Mesothelial cell of epicardium (in vitro differentiated cells): ENCODE measurements around the gene RAI14. TPM values are rescaled to one million over a fixed set of nuclear protein-coding genes. Genes with fewer than 3 reads are reported as not detected.
"Not testable (repeated sequence)": the region's sequence is repeated elsewhere in the genome, so short reads cannot be mapped to it uniquely, and the experiment has no call there.

Experiments used
- DNase-seq, 2 experiments: peaks; one replicate each; pipeline ENCODE4 v3.0.0; 2021; ENCODE audit warnings: low spot score in 2 of 2; ENCODE audit not compliant: unreplicated experiment in 2 of 2
- H3K27ac Mint-ChIP-seq: 2 replicates; pipeline ENCODE4 v1.8.0; 2021; ENCODE audit warnings: mixed read lengths
- H3K27me3 Mint-ChIP-seq: 2 replicates; pipeline ENCODE4 v1.8.0; 2021; ENCODE audit warnings: low read depth, mixed read lengths
- H3K36me3 Mint-ChIP-seq: 2 replicates; pipeline ENCODE4 v1.8.0; 2021; ENCODE audit warnings: mixed read lengths
- H3K4me1 Mint-ChIP-seq: 2 replicates; pipeline ENCODE4 v1.8.0; 2021; ENCODE audit warnings: mixed read lengths
- H3K4me3 Mint-ChIP-seq: 2 replicates; pipeline ENCODE4 v1.8.0; 2021; ENCODE audit warnings: mild to moderate bottlenecking, moderate library complexity, mixed read lengths
- H3K9me3 Mint-ChIP-seq: 2 replicates; pipeline ENCODE4 v1.8.0; 2021; ENCODE audit warnings: mixed read lengths
- total RNA-seq: library from RNA; stranded (reverse); gene quantifications from 3 replicates; pipeline ENCODE4 v1.2.1, GENCODE V29; 2021
- TF ChIP-seq, protein P1 (sequence below): fragments of 200-600 bp; sonication (generic); IDR thresholded peaks from one replicate; pipeline ENCODE4 v1.5.0; 2021; ENCODE audit warnings: antibody characterized with exemption; ENCODE audit not compliant: unreplicated experiment

Gene RAI14
- total RNA-seq, 1 donor from 2014 or later: 134 TPM

DNA sequence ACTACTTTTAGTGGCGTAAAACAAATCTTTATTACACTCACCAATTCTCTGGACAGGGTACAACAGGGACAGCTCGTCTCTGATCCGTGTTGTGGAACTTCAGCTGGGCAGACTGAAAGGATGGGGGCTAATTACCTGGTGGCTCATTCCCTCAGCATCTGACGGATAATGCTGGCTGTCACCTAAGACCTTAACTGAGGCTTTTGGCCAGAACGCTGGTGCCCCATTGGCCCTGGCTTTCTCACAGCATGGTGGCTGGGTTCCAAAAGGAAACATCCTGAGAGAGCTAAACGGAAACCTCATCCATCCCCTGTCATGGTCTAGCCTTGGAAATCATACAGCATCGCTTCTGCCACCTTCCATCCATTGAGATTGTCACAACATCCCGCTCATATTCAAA lies 62.9 kb downstream of the RAI14 start:
- TF ChIP-seq, protein P1, sequence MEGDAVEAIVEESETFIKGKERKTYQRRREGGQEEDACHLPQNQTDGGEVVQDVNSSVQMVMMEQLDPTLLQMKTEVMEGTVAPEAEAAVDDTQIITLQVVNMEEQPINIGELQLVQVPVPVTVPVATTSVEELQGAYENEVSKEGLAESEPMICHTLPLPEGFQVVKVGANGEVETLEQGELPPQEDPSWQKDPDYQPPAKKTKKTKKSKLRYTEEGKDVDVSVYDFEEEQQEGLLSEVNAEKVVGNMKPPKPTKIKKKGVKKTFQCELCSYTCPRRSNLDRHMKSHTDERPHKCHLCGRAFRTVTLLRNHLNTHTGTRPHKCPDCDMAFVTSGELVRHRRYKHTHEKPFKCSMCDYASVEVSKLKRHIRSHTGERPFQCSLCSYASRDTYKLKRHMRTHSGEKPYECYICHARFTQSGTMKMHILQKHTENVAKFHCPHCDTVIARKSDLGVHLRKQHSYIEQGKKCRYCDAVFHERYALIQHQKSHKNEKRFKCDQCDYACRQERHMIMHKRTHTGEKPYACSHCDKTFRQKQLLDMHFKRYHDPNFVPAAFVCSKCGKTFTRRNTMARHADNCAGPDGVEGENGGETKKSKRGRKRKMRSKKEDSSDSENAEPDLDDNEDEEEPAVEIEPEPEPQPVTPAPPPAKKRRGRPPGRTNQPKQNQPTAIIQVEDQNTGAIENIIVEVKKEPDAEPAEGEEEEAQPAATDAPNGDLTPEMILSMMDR: no peak
- Mint-ChIP-seq H3K4me1 (peaks cover 35% of the 10 kb centered on the region), H3K27me3 (no peaks in the 10 kb centered on the region), H3K36me3 (peaks cover 16% of the 10 kb centered on the region), H3K9me3 (no peaks in the 10 kb centered on the region), H3K4me3 (no peak overlapping the region), H3K27ac (no peak overlapping the region)
- no peak for DNase-seq

DNA sequence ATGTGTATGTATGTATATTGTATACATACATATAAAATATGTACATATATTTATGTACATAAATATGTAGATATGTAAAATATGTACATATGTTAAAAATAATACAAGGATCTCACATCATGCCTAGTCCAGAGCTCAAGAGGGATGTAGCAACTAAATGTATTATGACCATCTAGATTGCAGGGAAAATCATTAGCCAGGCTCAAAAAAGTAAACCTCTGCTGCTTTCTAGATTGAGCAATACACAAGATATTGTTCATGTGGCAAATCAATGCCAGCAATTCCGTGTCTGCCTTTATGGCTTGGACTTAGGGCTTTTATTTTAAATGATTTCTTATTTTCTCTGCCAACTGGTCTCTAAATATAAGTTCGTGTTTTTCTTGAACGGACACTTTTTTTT lies 65.2 kb downstream of the RAI14 start:
- Mint-ChIP-seq H3K27ac (no peak overlapping the region), H3K27me3 (no peaks in the 10 kb centered on the region), H3K4me3 (no peak overlapping the region), H3K4me1 (peaks cover 27% of the 10 kb centered on the region), H3K36me3 (peaks cover 16% of the 10 kb centered on the region), H3K9me3 (no peaks in the 10 kb centered on the region)
- no peak for DNase-seq
- TF ChIP-seq, protein P1: no peak

DNA sequence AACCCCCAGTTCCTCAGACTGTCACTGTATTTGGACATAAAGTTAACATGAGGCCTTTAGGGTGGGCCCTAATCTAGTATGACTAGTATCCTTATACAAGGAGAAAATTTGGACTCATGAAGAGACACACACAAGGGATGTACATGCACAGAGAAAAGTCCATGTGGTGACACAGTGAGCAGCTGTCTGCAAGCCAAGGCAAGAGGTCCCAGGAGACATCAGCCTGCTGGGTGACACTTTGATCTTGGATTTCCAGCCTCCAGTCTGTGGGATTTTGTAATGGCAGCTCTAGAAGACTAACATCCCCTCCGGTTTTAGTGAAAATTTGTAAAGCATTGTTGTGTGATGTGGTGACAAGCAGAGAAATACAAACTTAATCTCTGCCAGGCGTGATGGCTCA lies 66.1 kb downstream of the RAI14 start:
- TF ChIP-seq, protein P1: no peak
- Mint-ChIP-seq H3K9me3 (peaks cover 7% of the 10 kb centered on the region), H3K4me3 (no peak overlapping the region), H3K4me1 (peaks cover 20% of the 10 kb centered on the region), H3K36me3 (peaks cover 20% of the 10 kb centered on the region), H3K27ac (no peak overlapping the region), H3K27me3 (no peaks in the 10 kb centered on the region)
- no peak for DNase-seq

DNA sequence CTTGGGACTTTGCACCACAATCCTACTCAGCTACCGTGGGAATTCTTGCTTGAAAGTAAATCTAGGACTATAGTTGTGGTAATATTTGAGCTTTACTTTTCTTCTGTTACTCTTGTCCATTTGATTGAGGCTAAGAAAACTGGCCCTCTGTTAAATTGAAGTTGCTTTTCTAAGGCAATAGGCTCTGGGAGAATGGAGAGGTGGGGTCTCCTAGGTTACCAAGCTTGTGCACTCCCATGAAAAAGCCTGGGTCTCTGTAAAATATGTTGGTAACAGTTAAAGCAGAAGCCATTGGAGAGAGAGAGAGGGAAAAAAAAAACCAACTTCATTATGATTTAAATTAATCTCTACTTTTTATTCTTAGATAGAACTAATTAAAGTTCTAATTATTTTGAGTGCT lies 68.6 kb downstream of the RAI14 start:
- TF ChIP-seq, protein P1: no peak
- H3K4me3 Mint-ChIP-seq: no peak overlapping the region
- DNase-seq: no peak
- no peak overlapping the region for H3K27ac Mint-ChIP-seq
- peaks cover 11% of the 10 kb centered on the region for H3K9me3 Mint-ChIP-seq
- H3K27me3 Mint-ChIP-seq: no peaks in the 10 kb centered on the region
- H3K4me1 Mint-ChIP-seq: peaks cover 6% of the 10 kb centered on the region
- H3K36me3 Mint-ChIP-seq: peaks cover 30% of the 10 kb centered on the region

DNA sequence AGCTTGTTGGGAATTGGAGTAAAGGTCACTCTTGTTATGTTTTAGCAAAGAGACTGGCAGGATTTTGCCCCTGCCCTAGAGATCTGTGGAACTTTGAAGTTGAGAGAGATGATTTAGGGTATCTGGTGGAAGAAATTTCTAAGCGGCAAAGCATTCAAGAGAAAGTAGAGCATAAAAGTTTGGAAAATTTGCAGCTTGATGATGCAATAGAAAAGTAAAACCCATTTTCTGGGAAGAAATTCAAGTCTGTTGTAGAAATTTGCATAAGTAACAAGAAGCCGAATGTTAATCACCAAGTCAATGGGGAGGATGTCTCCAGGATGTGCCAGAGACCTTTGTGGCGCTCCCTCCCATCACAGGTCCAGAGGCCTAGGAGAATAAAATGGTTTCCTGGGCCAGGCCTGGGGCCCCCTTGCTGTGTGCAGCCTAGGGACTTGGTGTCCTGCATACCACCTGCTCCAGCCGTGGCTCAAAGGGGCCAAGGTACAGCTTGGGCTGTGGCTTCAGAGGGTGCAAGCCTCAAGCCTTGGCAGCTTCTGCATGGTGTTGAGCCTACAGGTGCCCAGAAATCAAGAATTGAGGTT lies 71.1 kb downstream of the RAI14 start:
- not testable (repeated sequence) for H3K4me3 Mint-ChIP-seq, H3K27ac Mint-ChIP-seq, H3K27me3 Mint-ChIP-seq, H3K4me1 Mint-ChIP-seq, DNase-seq
- H3K36me3 Mint-ChIP-seq: peaks cover 32% of the 10 kb centered on the region
- peaks cover 11% of the 10 kb centered on the region for H3K9me3 Mint-ChIP-seq

DNA sequence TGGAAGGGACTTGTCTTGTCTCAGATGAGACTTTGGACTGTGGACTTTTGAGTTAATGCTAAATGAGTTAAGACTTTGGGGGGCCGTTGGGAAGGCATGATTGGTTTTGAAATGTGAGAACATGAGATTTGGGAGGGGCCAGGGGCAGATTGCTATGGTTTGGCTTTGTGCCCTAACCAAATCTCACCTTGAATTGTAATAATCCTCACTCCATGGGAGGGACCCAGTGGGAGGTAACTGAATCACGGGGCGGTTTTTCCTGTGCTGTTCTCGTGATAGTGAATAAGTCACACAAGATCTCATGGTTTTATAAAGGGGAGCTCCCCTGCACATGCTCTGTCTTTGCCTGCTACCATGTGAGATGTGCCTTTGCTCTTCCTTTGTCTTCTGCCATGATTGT lies 72.1 kb downstream of the RAI14 start:
- TF ChIP-seq, protein P1: no peak
- Mint-ChIP-seq H3K27ac (no peak overlapping the region), H3K36me3 (peaks cover 32% of the 10 kb centered on the region), H3K27me3 (no peaks in the 10 kb centered on the region), H3K9me3 (peaks cover 11% of the 10 kb centered on the region), H3K4me3 (no peak overlapping the region), H3K4me1 (peaks cover 6% of the 10 kb centered on the region)
- no peak for DNase-seq
